HepG2 (cell line): ENCODE data around the gene ZAR1. TPM values are rescaled to one million over a fixed set of nuclear protein-coding genes. Genes with fewer than 3 reads are reported as not detected.

Source experiments
- ATAC-seq: fragments of 200-7000 bp; cut with Tn5 transposase; 3 replicates; pipeline ENCODE4 v1.9.1; 2020; ENCODE audit warnings: mild to moderate bottlenecking, moderate library complexity
- BruUV-seq: library from RNA; stranded (reverse); fragments of 400-500 nt; replicated peaks from 2 replicates; lab custom pipeline; 2021; lab: Mats Ljungman, UMichigan
- CTCF ChIA-PET: fragments of 300-600 bp; formaldehyde crosslinking; extraction: SDS; loops from one replicate; lab custom pipeline; 2021; ENCODE audit warnings: low total read pairs, inconsistent platforms, low intra/inter-chr PET ratio; lab: Yijun Ruan, JAX
- POLR2A ChIA-PET: fragments of 350-600 bp; sonication (Branson Sonifier 250); formaldehyde crosslinking; loops from one replicate; lab custom pipeline; 2020; ENCODE audit warnings: antibody characterized with exemption, inconsistent platforms; lab: Yijun Ruan, JAX
- DNase-seq: peaks from one replicate; pipeline ENCODE4 v3.0.0-alpha.2; 2015; ENCODE audit warnings: low spot score
- FAIRE-seq: peaks from 3 replicates; lab custom pipeline; 2011; peaks lifted over from hg19 to GRCh38; lab: Jason Lieb, UNC
- H2AFZ ChIP-seq: one replicate; pipeline ENCODE4 v1.6.1; 2011; ENCODE audit warnings: low read length, inconsistent platforms
- H3K27ac ChIP-seq: fragments of 300-600 bp; 3 replicates; pipeline ENCODE4 v1.8.0; 2011; ENCODE audit warnings: mixed run types, mild to moderate bottlenecking, mixed read lengths, low read length, inconsistent platforms; ENCODE audit not compliant: insufficient read depth; ENCODE audit errors: extremely low read length
- H3K27me3 ChIP-seq, 2 experiments: fragments of 200-600 bp in 1 of 2; 2 replicates in 1 of 2; 3 replicates in 1 of 2; pipeline versions ENCODE4 v1.6.0 to v1.8.0; 2011; ENCODE audit warnings: low read length in 2 of 2, mild to moderate bottlenecking in 2 of 2, moderate library complexity in 2 of 2, inconsistent platforms in 1 of 2; ENCODE audit not compliant: insufficient read depth in 2 of 2, control insufficient read depth in 1 of 2
- H3K36me3 ChIP-seq, 2 experiments: fragments of 200-600 bp in 1 of 2; replicated peaks in 1 of 2; 2 replicates in 1 of 2; 3 replicates in 1 of 2; pipeline versions ENCODE4 v1.5.1 to v1.8.0; 2011; ENCODE audit warnings: low read length in 2 of 2, inconsistent platforms in 1 of 2; ENCODE audit not compliant: insufficient read depth in 2 of 2, control insufficient read depth in 1 of 2
- H3K4me1 ChIP-seq: 2 replicates; pipeline ENCODE4 v1.5.1; 2012; ENCODE audit warnings: low read length, inconsistent platforms; ENCODE audit not compliant: insufficient read depth
- H3K4me2 ChIP-seq: 2 replicates; pipeline ENCODE4 v1.6.0; 2011; ENCODE audit warnings: low read depth, low read length, inconsistent platforms
- H3K4me3 ChIP-seq, 3 experiments: fragments of 200-600 bp in 1 of 3; sonication (generic), shearing (Covaris generic) in 1 of 3; replicated peaks in 1 of 3; 2 replicates each; pipeline ENCODE4 v1.5.1; 2011 to 2016; ENCODE audit warnings: low read length in 3 of 3, inconsistent platforms in 2 of 3, low read depth in 2 of 3, mild to moderate bottlenecking in 2 of 3, control low read depth in 1 of 3, mixed read lengths in 1 of 3; ENCODE audit not compliant: insufficient read depth in 1 of 3
- H3K79me2 ChIP-seq: one replicate; pipeline ENCODE4 v1.6.1; 2011; ENCODE audit warnings: low read length, inconsistent platforms; ENCODE audit not compliant: insufficient read depth
- H3K9ac ChIP-seq: 2 replicates; pipeline ENCODE4 v1.6.0; 2011; ENCODE audit warnings: mild to moderate bottlenecking, low read depth, low read length, inconsistent platforms; ENCODE audit not compliant: insufficient read depth
- H3K9me3 ChIP-seq: 2 replicates; pipeline ENCODE4 v1.5.1; 2012; ENCODE audit warnings: mild to moderate bottlenecking, low read length
- H4K20me1 ChIP-seq: 2 replicates; pipeline ENCODE4 v1.6.0; 2011; ENCODE audit warnings: inconsistent platforms, mild to moderate bottlenecking, low read length, moderate library complexity; ENCODE audit not compliant: insufficient read depth
- CCAR2 ChIP-seq: fragments of 200-400 bp; formaldehyde crosslinking; optimal IDR thresholded peaks from 2 replicates; pipeline ENCODE3; 2018; ENCODE audit warnings: low read depth, mild to moderate bottlenecking, low read length, moderate library complexity
- GMEB2 ChIP-seq: IDR thresholded peaks from 2 replicates; pipeline ENCODE4 v1.6.1; 2016; ENCODE audit warnings: missing biosample characterization, missing genetic modification reagents, low read depth
- IRF2 ChIP-seq: IDR thresholded peaks from 2 replicates; pipeline ENCODE4 v1.6.1; 2018; ENCODE audit warnings: missing genetic modification reagents, missing compliant biosample characterization
- MEIS1 ChIP-seq: sonication (generic); formaldehyde crosslinking; IDR thresholded peaks from 2 replicates; pipeline ENCODE4 v1.9.0; 2021; ENCODE audit warnings: mild to moderate bottlenecking, missing genetic modification reagents, moderate library complexity, borderline replicate concordance
- NCOA5 ChIP-seq: sonication (generic); formaldehyde crosslinking; IDR thresholded peaks from 2 replicates; pipeline ENCODE4 v1.4.0; 2020; ENCODE audit warnings: missing genetic modification reagents
- RXRA ChIP-seq: sonication (generic); formaldehyde crosslinking; IDR thresholded peaks from 2 replicates; pipeline ENCODE4 v1.5.1; 2020; ENCODE audit warnings: missing genetic modification reagents
- ZGPAT ChIP-seq: IDR thresholded peaks from 2 replicates; pipeline ENCODE4 v1.6.1; 2016; ENCODE audit warnings: mild to moderate bottlenecking
- WGBS: methylation state at CpG from one replicate; pipeline ENCODE4 v1.1.6; 2017; ENCODE audit warnings: low lambda C conversion rate; 5-methylcytosine and 5-hydroxymethylcytosine counted together
- in situ Hi-C: cut with HindIII; loops from 2 replicates; pipeline ENCODE4 v1.10.0; 2017; ENCODE audit warnings: low pct_unique_long_range_greater_than_20kb; ENCODE audit not compliant: extremely low pct_ligation_motif_present
- intact Hi-C: fragments of 100-400 bp; cut with micrococcal nuclease; formaldehyde crosslinking; loops from one replicate; pipeline ENCODE4 v1.10.0; 2022; ENCODE audit not compliant: unreplicated experiment
- polyA plus RNA-seq, 8 experiments: library from polyadenylated mRNA; depleted of rRNA in 3 of 8; stranded (reverse) in 7 of 8; unstranded in 1 of 8; fragments of >200 nt; fragmentation: Illumina TruSeq in 4 of 8; extraction: Trizol in 4 of 8; gene quantifications; 2 replicates each; pipeline versions ENCODE4 v1.2.1 to v1.2.3, GENCODE V29; 2011 to 2016; ENCODE audit warnings: low read depth in 4 of 8, missing spikeins in 1 of 8, mixed read lengths in 1 of 8; ENCODE audit not compliant: insufficient read depth in 1 of 8
- total RNA-seq, 5 experiments: library from RNA; depleted of rRNA; stranded (reverse); fragments of >200 nt; fragmentation: Illumina TruSeq; extraction: Trizol; gene quantifications; 2 replicates each; pipeline ENCODE4 v1.2.3, GENCODE V29; 2016; ENCODE audit warnings: low read depth in 1 of 5
- TF ChIP-seq, protein P1 (sequence below): sonication (generic); formaldehyde crosslinking; IDR thresholded peaks from 2 replicates; pipeline ENCODE4 v1.5.1; 2020; ENCODE audit warnings: mild to moderate bottlenecking, moderate library complexity, missing genetic modification reagents
- TF ChIP-seq, protein P2 (sequence below): sonication (generic); formaldehyde crosslinking; IDR thresholded peaks from 2 replicates; pipeline ENCODE4 v1.9.0; 2021; ENCODE audit warnings: mild to moderate bottlenecking, missing genetic modification reagents
- TF ChIP-seq, protein P3 (sequence below): sonication (generic); formaldehyde crosslinking; IDR thresholded peaks from 2 replicates; pipeline ENCODE4 v1.9.0; 2021; ENCODE audit warnings: missing genetic modification reagents, borderline replicate concordance

Gene ZAR1
- total and polyA plus RNA-seq, 2 of the 13 experiments (the other 11 are each of a cell fraction or from before 2014, with no cell fraction given) = not detected

- no peaks in the 10 kb centered on the region for H3K27me3 ChIP-seq
- H3K27ac ChIP-seq = no peak overlapping the region
- no peak overlapping the region for H3K4me3 ChIP-seq
- 91% methylated on average over 3 of the region's 3 CpGs for WGBS
- no peak for FAIRE-seq
- no peak overlapping the region for H3K4me2 ChIP-seq
- no peaks in the 10 kb centered on the region for H3K79me2 ChIP-seq
- intact Hi-C loops (no loop called here), in situ Hi-C loops (no loop called here)
- ChIA-PET CTCF (no interaction called here), POLR2A (no interaction called here)
- no peak for ATAC-seq
- peaks cover 7 to 28% of the 10 kb centered on the region in 2 experiments; a peak in 4 of 5 replicates for H3K36me3 ChIP-seq
- H3K9me3 ChIP-seq = no peaks in the 10 kb centered on the region
- H2AFZ ChIP-seq = no peak overlapping the region
- BruUV-seq = no TSS peak
- H3K4me1 ChIP-seq = no peaks in the 10 kb centered on the region
- H3K9ac ChIP-seq = no peak overlapping the region
- DNase-seq = no peak
- H4K20me1 ChIP-seq = no peaks in the 10 kb centered on the region
- TF ChIP-seq, protein P1, sequence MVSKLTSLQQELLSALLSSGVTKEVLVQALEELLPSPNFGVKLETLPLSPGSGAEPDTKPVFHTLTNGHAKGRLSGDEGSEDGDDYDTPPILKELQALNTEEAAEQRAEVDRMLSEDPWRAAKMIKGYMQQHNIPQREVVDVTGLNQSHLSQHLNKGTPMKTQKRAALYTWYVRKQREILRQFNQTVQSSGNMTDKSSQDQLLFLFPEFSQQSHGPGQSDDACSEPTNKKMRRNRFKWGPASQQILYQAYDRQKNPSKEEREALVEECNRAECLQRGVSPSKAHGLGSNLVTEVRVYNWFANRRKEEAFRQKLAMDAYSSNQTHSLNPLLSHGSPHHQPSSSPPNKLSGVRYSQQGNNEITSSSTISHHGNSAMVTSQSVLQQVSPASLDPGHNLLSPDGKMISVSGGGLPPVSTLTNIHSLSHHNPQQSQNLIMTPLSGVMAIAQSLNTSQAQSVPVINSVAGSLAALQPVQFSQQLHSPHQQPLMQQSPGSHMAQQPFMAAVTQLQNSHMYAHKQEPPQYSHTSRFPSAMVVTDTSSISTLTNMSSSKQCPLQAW = no peak
- TF ChIP-seq RXRA (no peak), GMEB2 (no peak), NCOA5 (no peak), MEIS1 (no peak), IRF2 (CRISPR knock-in tag) (no peak), ZGPAT (CRISPR knock-in tag) (no peak), CCAR2 (no peak)
- TF ChIP-seq, protein P2, sequence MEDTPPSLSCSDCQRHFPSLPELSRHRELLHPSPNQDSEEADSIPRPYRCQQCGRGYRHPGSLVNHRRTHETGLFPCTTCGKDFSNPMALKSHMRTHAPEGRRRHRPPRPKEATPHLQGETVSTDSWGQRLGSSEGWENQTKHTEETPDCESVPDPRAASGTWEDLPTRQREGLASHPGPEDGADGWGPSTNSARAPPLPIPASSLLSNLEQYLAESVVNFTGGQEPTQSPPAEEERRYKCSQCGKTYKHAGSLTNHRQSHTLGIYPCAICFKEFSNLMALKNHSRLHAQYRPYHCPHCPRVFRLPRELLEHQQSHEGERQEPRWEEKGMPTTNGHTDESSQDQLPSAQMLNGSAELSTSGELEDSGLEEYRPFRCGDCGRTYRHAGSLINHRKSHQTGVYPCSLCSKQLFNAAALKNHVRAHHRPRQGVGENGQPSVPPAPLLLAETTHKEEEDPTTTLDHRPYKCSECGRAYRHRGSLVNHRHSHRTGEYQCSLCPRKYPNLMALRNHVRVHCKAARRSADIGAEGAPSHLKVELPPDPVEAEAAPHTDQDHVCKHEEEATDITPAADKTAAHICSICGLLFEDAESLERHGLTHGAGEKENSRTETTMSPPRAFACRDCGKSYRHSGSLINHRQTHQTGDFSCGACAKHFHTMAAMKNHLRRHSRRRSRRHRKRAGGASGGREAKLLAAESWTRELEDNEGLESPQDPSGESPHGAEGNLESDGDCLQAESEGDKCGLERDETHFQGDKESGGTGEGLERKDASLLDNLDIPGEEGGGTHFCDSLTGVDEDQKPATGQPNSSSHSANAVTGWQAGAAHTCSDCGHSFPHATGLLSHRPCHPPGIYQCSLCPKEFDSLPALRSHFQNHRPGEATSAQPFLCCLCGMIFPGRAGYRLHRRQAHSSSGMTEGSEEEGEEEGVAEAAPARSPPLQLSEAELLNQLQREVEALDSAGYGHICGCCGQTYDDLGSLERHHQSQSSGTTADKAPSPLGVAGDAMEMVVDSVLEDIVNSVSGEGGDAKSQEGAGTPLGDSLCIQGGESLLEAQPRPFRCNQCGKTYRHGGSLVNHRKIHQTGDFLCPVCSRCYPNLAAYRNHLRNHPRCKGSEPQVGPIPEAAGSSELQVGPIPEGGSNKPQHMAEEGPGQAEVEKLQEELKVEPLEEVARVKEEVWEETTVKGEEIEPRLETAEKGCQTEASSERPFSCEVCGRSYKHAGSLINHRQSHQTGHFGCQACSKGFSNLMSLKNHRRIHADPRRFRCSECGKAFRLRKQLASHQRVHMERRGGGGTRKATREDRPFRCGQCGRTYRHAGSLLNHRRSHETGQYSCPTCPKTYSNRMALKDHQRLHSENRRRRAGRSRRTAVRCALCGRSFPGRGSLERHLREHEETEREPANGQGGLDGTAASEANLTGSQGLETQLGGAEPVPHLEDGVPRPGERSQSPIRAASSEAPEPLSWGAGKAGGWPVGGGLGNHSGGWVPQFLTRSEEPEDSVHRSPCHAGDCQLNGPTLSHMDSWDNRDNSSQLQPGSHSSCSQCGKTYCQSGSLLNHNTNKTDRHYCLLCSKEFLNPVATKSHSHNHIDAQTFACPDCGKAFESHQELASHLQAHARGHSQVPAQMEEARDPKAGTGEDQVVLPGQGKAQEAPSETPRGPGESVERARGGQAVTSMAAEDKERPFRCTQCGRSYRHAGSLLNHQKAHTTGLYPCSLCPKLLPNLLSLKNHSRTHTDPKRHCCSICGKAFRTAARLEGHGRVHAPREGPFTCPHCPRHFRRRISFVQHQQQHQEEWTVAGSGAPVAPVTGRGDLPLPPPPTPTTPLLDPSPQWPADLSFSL (CRISPR knock-in tag) = no peak
- TF ChIP-seq, protein P3, sequence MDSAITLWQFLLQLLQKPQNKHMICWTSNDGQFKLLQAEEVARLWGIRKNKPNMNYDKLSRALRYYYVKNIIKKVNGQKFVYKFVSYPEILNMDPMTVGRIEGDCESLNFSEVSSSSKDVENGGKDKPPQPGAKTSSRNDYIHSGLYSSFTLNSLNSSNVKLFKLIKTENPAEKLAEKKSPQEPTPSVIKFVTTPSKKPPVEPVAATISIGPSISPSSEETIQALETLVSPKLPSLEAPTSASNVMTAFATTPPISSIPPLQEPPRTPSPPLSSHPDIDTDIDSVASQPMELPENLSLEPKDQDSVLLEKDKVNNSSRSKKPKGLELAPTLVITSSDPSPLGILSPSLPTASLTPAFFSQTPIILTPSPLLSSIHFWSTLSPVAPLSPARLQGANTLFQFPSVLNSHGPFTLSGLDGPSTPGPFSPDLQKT (CRISPR knock-in tag) = no peak
Measured at GRCh38 chr4:48539597-48539996, 49.5 kb downstream of the ZAR1 start.
